Dermis microvascular lymphatic vessel endothelial cell (primary cell): ENCODE measurements around the gene FOXO6. TPM values are rescaled to one million over a fixed set of nuclear protein-coding genes. Genes with fewer than 3 reads are reported as not detected.

Experiments used
- DNase-seq, 2 donors: peaks; one replicate each; pipeline versions ENCODE4 v3.0.0 to v3.0.0-alpha.2; 2010; ENCODE audit warnings: low read depth in 2 of 2
- total RNA-seq: library from RNA; depleted of rRNA; stranded (reverse); fragments of >200 nt; gene quantifications from 2 replicates; pipeline ENCODE4 v1.2.1, GENCODE V29; 2014

The FOXO6 gene
- total RNA-seq, 1 donor from 2014 or later, result under 0.01 TPM

- no peak for DNase-seq
These were observed 39.0 kb downstream of the FOXO6 start for GRCh38 chr1:41400225-41400624.

- no peak for DNase-seq
These were observed 40.7 kb downstream of the FOXO6 start for GRCh38 chr1:41401899-41402298.

DNA sequence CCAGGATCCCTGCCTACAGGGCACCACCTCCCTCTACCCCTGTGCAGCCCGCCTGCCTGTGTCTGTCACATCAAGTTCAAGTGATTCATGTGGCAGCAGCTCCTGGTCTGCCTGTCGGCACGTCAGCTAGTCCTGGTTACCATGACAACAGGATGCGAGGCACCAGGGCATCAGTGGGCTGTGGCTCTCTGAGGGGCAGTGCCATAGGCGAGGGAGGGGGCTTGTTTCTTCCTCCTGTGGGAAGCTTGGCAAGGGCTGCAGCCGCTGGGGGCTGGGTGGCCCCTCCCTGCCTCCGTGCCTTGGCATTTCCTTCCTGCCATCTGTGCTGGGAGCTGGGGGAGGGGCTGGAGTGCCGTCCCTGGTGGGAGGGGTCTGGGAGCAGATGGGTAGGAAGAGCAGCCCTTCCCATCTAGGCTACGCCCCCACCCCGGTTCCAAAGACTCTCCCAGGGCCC lies 43.1 kb downstream of the FOXO6 start:
- peak; percentile 47 to 60 for DNase-seq

DNA sequence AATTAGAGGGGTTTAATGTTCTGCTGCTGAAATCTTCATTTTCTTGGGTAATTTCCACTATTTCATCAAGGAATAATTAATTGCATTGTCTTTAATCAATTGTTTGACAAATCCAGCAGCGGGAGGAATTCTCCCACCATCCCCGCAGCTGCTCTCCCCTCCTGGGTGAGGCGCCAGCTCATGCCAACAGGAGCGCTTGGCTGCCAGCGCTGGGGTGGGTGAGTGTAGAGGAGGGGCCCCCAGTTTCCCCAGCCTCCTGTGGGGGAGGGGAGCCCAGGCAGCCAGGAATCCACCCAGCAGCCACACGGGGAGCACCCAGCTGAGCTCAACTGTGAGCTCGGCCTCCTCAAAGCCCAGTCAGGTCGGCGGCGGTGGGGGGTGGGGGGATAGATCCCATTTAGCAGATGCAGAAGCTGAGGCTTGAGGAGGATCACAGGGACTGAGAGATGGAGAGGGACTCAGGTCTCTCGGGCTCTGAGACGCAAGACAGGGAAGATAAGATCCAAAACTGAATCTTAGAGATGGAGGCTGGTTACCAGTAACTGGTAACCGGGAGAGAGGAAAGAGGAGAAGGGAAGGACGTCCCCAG lies 46.5 kb downstream of the FOXO6 start:
- DNase-seq, result no peak

DNA sequence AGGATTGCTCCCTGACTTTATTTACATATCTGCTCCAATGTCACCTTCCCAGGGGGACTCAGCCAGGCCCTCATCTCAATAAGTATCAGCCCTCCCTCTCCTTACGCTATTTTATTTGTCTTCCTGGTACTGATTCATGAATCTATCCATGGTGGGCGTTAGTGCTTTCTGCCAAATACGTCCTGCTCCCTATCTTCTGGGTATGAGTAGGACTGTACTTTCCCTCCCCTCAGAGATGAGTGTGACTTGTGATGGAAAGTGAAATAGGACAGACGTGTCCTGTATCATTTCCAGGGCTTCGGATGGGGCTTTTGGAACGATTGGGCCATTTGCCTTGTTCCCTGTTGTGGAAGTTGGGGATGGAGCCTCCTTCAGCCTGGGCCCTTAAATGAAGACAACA lies 47.5 kb downstream of the FOXO6 start:
- DNase-seq, result no peak

DNA sequence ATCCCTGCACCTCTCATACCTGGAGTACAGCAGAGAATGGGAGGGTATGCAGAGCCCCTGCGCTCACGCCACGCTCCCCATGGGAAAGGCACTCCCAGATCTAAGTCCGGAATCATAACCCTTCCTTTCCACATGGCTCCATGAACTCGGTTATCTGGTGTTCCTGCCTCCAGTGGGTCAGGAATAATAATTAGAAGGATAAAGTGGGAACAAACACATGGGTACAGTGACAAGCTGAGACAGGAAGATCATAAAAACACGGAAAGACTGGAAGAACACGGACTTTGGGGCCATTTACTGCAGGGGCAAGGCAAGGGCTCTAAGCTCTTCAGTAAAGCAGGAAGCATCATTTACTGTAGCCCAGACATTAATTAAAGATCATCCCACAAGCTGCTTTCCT lies 48.6 kb downstream of the FOXO6 start:
- DNase-seq, result no peak

DNA sequence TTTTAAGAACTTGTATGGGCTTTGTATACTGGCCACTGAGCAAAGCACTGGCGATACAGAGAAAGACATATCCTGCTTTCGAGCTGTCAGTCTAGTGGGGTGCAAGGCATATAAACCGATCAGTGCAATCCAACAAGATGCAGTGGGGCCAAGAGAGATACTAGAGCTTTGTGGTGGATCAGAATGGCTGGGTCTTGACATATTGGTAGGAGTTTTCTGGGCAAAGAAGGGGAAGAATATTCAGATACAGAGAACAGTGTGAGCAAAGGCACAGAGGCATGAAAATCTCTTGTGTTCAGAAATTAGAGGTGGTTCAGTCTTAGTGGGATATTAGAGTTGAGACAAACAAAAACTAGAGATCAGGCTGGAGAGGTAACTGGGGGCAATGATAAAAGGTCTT lies 49.2 kb downstream of the FOXO6 start:
- no peak for DNase-seq

DNA sequence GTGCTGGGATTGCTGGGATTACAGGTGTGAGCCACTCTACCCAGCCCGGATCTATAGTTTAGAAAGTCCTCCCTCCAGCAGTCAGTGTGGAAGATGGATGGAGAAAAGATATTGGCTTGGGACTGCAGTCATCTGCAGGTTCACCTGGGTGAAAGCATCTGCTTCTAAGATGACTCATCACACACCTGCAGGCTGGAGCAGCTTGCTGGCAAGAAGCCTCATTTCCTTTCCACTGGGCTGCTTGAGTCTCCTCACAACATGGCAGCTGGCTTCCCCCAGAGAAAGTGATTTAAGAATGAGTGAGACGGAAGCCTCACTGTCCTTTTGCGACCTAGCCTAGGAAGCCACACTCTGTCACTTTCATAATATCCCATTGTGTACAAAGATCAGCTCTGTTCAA lies 50.0 kb downstream of the FOXO6 start:
- no peak for DNase-seq

DNA sequence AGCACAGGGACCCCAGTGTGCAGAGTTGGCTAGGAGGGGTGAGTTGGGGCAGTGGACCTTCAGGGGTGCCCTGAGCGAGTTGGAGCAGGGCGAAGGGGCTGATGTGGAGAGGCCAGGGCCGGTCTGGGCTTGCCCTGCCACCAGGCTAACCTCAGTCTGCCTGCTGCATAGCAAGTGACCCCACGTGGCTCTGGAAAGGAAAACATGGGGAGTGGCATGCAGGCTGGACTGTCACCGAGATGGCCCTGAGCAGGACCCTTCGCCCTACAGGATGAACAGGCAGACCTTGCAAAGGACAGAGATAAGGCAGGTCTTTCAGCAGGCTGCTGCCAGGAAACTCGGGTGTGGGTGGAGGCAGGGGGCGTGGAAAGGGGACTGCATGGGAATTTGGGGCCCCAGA lies 51.5 kb downstream of the FOXO6 start:
- DNase-seq, result no peak

- no peak for DNase-seq
These were observed 52.6 kb downstream of the FOXO6 start for GRCh38 chr1:41413748-41414281.

- DNase-seq, result no peak
These were observed 53.1 kb downstream of the FOXO6 start for GRCh38 chr1:41414296-41414695.

GRCh38 chr1:41414716-41415306 lies 53.6 kb downstream of the FOXO6 start:
- DNase-seq, result no peak

DNA sequence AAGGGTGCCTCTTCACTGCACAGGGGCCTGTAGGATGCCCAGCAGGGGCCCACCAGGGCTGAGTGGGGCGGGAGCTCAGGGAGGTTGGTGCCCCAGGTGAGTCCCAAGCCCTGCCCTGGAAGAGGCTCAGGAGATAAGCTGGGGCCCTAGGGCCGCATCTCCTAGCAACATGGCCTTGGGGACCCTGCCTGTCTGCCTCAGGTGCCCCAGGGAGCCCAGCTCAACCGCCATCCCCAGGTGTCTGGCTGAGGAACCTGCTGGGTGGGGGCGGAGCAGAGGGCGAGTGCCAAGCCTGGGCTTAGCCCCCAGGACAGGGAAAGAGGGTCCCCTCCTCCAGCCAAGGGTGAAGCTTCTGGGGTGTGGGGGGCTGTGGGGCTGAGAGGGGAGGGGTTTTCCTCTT lies 54.8 kb downstream of the FOXO6 start:
- no peak for DNase-seq

DNA sequence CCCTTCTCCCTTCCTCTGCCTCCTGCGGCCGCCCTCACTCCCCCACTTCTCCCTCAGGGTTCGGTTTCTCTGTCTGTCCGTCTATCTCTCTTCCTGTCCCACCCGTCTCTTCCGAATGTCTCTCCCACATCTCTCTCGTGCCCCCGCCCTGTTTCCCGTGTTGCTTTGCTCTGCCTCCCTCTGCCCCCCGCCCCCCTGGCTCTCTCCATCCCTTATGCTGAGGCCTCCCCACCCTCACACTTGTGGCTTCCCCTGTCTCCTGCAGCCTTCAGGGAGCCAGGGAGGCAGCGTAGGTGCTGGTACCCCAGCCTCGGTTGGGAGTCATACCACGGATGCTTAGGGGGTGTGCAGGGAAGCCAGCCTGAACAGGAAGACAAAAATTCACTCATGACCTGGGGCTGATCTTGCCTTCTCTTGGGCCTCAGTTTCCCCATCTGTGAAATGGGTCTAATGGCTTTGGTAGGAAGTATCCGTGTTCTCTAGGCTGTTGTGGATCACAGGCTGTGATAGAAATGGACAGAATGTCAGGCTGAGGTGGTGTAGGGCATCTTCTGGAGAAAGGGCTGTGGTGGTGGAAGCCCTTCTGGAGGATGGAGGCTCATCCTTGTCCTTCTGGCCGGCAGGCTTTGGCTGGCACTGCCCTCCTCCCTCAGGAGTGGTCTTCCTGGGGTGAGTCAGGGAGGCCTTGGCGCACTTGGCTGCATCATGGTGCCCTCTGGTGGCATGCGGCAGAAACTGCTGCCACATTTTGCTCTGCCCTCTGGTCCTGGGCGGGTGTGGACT lies 55.5 kb downstream of the FOXO6 start:
- DNase-seq, result peak; percentile 41 to 76

- DNase-seq, result no peak
These were observed 56.1 kb downstream of the FOXO6 start for GRCh38 chr1:41417335-41417682.

DNA sequence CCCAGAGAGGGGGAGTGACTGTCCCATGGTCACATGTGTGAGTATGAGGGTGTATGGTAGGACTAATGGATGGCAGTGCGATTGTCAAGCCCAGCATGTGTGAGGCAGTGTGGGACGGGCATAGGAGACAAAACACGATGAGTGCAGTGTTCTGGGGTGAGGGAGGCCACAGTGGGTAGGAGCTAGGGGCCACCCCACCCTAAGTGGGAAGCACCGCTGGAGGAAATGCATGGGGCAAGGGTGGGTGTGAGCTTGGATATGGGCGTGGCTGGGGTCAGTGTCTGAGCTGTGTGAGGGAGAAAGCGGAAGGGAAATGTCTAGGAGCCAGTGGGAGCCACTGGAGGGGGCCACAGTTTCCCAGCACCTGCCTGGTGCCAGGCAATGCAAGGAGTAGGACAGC lies 56.5 kb downstream of the FOXO6 start:
- no peak for DNase-seq

DNA sequence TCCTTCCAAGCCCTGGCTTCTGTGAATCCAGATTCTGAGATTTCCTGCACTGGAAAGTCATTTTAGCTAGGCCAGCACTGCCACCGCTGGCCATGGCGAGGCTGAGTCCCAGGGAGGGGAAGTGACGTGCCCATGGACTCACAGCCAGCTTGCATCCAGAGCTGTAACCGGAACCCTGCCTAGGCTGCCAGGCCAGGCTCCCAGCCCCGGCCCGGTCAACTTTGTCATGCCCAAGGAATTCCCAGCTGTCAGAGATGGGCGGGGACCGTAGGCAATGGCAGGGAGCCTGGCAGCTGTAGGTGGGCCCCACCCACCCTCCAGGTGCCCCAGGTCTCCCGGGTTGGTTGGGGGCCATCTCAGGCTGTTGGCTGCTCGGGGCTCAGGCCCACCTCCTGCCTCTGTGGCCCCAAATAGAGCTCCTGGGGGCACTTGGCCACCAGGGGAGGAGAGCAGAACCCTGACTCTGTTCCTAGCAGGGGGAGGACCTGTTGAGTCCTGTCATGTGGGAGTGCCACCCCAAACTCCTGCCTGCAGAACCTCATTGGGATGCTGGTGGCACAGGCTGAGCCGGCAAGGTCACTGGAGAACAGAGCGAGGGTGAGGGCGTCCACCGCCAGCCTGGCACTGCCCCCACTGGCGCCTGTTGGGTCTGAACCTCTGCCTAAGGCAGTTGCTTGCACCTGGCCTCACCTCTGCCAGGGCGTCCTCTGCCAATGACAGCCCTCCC lies 57.8 kb downstream of the FOXO6 start:
- DNase-seq, result peak; percentile 36 to 72

GRCh38 chr1:41419584-41420295 lies 58.5 kb downstream of the FOXO6 start:
- DNase-seq, result no peak

- DNase-seq, result no peak
These were observed 59.1 kb downstream of the FOXO6 start for GRCh38 chr1:41420351-41420750.

DNA sequence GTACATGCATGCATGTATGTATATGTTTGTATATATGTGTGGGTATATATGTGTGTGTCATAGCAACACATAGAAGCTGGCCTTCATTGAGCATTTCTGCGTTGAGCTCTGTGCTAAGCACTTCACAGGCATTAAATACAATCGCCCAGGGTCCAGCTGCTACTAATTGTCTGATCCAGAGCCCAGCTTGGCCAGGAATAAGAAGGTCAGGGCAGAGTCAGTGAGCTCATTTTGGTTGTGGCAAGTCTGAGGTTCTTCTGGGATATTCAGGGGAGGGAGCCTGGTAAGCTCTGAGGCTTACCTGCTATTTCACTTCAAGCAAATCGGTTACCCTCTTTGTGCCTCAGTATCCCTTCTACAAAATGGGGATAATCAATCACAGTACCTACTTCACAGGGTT lies 59.6 kb downstream of the FOXO6 start:
- no peak for DNase-seq

GRCh38 chr1:41422306-41422705 lies 61.1 kb downstream of the FOXO6 start:
- DNase-seq, result no peak
